Astrocyte (in vitro differentiated cells and primary cell): ENCODE results near the gene GZMM. TPM values are rescaled to one million over a fixed set of nuclear protein-coding genes. Genes with fewer than 3 reads are reported as not detected.

Experiments used
- DNase-seq: peaks from one replicate; pipeline ENCODE4 v3.0.0-alpha.2; 2010; ENCODE audit warnings: low read depth
- FAIRE-seq: peaks from 2 replicates; lab custom pipeline; 2011; peaks lifted over from hg19 to GRCh38; lab: Jason Lieb, UNC
- H2AFZ ChIP-seq: 2 replicates; pipeline ENCODE4 v1.6.0; 2012; ENCODE audit warnings: low read depth, low read length, inconsistent platforms
- H3K27ac ChIP-seq: 2 replicates; pipeline ENCODE4 v1.5.1; 2011; ENCODE audit warnings: low read depth, low read length, inconsistent platforms
- H3K27me3 ChIP-seq: 2 replicates; pipeline ENCODE4 v1.6.0; 2011; ENCODE audit warnings: low read length, inconsistent platforms; ENCODE audit not compliant: insufficient read depth
- H3K36me3 ChIP-seq: 2 replicates; pipeline ENCODE4 v1.5.1; 2011; ENCODE audit warnings: low read length, inconsistent platforms; ENCODE audit not compliant: insufficient read depth
- H3K4me1 ChIP-seq: 2 replicates; pipeline ENCODE4 v1.5.1; 2011; ENCODE audit warnings: low read length, inconsistent platforms; ENCODE audit not compliant: insufficient read depth
- H3K4me2 ChIP-seq: 2 replicates; pipeline ENCODE4 v1.6.0; 2012; ENCODE audit warnings: low read length, inconsistent platforms
- H3K4me3 ChIP-seq: 2 replicates; pipeline ENCODE4 v1.5.1; 2011; ENCODE audit warnings: low read depth, mild to moderate bottlenecking, low read length, inconsistent platforms; ENCODE audit not compliant: insufficient read depth
- H3K79me2 ChIP-seq: 2 replicates; pipeline ENCODE4 v1.6.0; 2012; ENCODE audit warnings: mild to moderate bottlenecking, low read length, inconsistent platforms; ENCODE audit not compliant: insufficient read depth
- H3K9ac ChIP-seq: 2 replicates; pipeline ENCODE4 v1.6.0; 2012; ENCODE audit warnings: mild to moderate bottlenecking, low read length, inconsistent platforms
- H3K9me3 ChIP-seq: 2 replicates; pipeline ENCODE4 v1.5.1; 2012; ENCODE audit warnings: low read depth, mild to moderate bottlenecking, low read length, inconsistent platforms; ENCODE audit not compliant: insufficient read depth
- H4K20me1 ChIP-seq: 2 replicates; pipeline ENCODE4 v1.6.0; 2012; ENCODE audit warnings: low read length, inconsistent platforms; ENCODE audit not compliant: insufficient read depth
- H3K27ac Mint-ChIP-seq: one replicate; pipeline ENCODE4 v1.8.0; 2021; ENCODE audit warnings: mild to moderate bottlenecking, mixed read lengths; ENCODE audit not compliant: unreplicated experiment
- H3K27me3 Mint-ChIP-seq: one replicate; pipeline ENCODE4 v1.8.0; 2021; ENCODE audit warnings: low read depth, mixed read lengths; ENCODE audit not compliant: unreplicated experiment
- H3K36me3 Mint-ChIP-seq: one replicate; pipeline ENCODE4 v1.8.0; 2021; ENCODE audit warnings: low read depth, mixed read lengths; ENCODE audit not compliant: unreplicated experiment
- H3K4me1 Mint-ChIP-seq: one replicate; pipeline ENCODE4 v1.8.0; 2021; ENCODE audit warnings: low read depth, mixed read lengths; ENCODE audit not compliant: unreplicated experiment
- H3K4me3 Mint-ChIP-seq: one replicate; pipeline ENCODE4 v1.8.0; 2021; ENCODE audit warnings: mild to moderate bottlenecking, moderate library complexity, mixed read lengths; ENCODE audit not compliant: unreplicated experiment
- H3K9me3 Mint-ChIP-seq: one replicate; pipeline ENCODE4 v1.8.0; 2021; ENCODE audit warnings: mild to moderate bottlenecking, mixed read lengths; ENCODE audit not compliant: unreplicated experiment
- CTCF ChIP-seq: IDR thresholded peaks from 2 replicates; pipeline ENCODE4 v1.5.1; 2011; ENCODE audit warnings: low read depth, mild to moderate bottlenecking, inconsistent platforms, low read length, moderate library complexity; ENCODE audit not compliant: insufficient read depth
- EZH2 ChIP-seq: IDR thresholded peaks from 2 replicates; pipeline ENCODE4 v1.6.1; 2012; ENCODE audit warnings: mild to moderate bottlenecking, low read length, inconsistent platforms; ENCODE audit not compliant: insufficient read depth
- total RNA-seq: library from RNA; stranded (reverse); gene quantifications from 2 replicates; pipeline ENCODE4 v1.2.1, GENCODE V29; 2021

GZMM gene
- total RNA-seq, 1 donor from 2014 or later = 0.70 TPM

DNA sequence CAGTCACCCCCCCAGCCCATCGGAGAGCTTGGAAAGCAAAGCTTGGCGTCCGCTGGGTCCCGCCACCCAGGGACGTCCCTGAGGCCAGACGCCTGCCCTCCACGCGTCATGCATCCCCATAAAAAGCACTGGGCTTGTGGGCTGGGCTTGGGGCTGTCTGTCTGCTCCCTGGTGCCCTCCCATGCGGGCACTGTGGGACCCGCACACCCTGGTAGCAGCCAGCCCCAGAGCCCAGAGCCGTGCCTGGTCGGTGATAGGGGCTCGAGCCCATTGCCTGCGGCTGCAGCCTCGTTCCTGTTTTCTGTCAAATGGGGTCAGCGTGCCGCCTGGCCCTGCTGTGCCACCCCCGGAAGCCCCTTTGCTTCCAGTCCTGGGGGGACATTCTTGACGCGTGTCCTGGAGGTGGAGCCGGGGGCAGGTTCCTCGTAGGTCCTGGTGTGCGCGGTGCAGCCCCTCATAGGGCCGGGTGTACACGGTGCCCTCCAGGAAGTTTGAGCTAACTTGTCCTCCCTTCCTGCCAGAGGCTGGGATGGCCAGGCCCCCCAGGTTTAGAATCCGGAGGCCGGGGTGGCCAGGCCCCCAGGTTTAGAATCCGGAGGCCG lies 4.3 kb upstream of the GZMM start:
- no peak for DNase-seq
- no peak overlapping the region for H3K27ac ChIP-seq
- Mint-ChIP-seq H3K27me3 (no peaks in the 10 kb centered on the region), H3K4me3 (no peak overlapping the region), H3K27ac (no peak overlapping the region), H3K9me3 (no peaks in the 10 kb centered on the region), H3K36me3 (peaks cover 2% of the 10 kb centered on the region), H3K4me1 (no peaks in the 10 kb centered on the region)
- peaks cover 10% of the 10 kb centered on the region for H3K4me1 ChIP-seq
- no peak overlapping the region for H3K4me2 ChIP-seq
- H3K4me3 ChIP-seq = no peak overlapping the region
- H3K27me3 ChIP-seq = no peaks in the 10 kb centered on the region
- no peaks in the 10 kb centered on the region for H3K36me3 ChIP-seq
- H3K9ac ChIP-seq = no peak overlapping the region
- TF ChIP-seq CTCF (no peak), EZH2 (no peak)
- no peak overlapping the region for H2AFZ ChIP-seq
- peaks cover 50% of the 10 kb centered on the region for H4K20me1 ChIP-seq
- H3K79me2 ChIP-seq = peaks cover 37% of the 10 kb centered on the region
- FAIRE-seq = no peak
- no peaks in the 10 kb centered on the region for H3K9me3 ChIP-seq

DNA sequence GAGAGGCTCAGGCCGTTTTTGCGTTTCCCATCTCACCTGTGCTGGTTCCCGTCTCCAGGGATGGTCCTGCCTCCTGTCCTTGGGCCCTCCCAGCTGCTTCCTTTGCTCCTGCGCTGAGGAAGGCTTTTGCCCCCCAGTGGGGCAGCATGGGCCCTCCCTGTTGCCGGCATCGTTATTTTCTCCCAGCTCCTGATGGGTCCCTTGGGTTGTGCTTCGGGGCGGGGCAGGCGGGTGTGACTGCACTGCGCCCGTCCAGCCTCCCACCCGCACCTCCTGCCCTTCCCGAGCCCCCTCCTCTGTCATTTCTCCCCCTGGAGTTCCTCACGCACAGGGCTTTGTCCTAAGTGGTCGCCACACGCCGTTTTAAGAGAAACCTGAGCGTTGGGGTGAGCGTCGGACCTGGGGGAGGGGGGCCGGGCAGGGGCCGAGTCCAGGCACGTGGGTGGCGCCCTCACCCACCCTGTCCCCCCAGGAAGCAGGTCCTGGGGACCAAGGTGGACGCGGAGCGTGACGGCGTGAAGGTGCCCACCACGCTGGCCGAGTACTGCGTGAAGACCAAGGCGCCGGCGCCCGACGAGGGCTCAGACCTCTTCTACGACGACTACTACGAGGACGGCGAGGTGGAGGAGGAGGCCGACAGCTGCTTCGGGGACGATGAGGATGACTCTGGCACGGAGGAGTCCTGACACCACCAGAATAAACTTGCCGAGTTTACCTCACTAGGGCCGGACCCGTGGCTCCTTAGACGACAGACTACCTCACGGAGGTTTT lies 2.8 kb upstream of the GZMM start:
- Mint-ChIP-seq H3K27ac (no peak overlapping the region), H3K27me3 (no peaks in the 10 kb centered on the region), H3K4me3 (no peak overlapping the region), H3K4me1 (no peaks in the 10 kb centered on the region), H3K9me3 (no peaks in the 10 kb centered on the region), H3K36me3 (peaks cover 2% of the 10 kb centered on the region)
- Histone ChIP-seq H3K9me3 (no peaks in the 10 kb centered on the region), H3K79me2 (peaks cover 23% of the 10 kb centered on the region), H3K27me3 (no peaks in the 10 kb centered on the region), H3K4me2 (no peak overlapping the region), H4K20me1 (peaks cover 38% of the 10 kb centered on the region), H3K36me3 (no peaks in the 10 kb centered on the region), H3K27ac (no peak overlapping the region), H3K4me1 (no peaks in the 10 kb centered on the region), H2AFZ (no peak overlapping the region), H3K4me3 (no peak overlapping the region), H3K9ac (no peak overlapping the region)
- DNase-seq (no peak), FAIRE-seq (no peak)
- TF ChIP-seq EZH2 (no peak), CTCF (no peak)

GRCh38 chr19:541699-542098 lies 2.2 kb upstream of the GZMM start:
- FAIRE-seq = no peak
- H3K4me1 Mint-ChIP-seq = no peaks in the 10 kb centered on the region

More at GRCh38 chr19:541699-542098, 2.2 kb upstream of the GZMM start:
- H3K4me1 ChIP-seq = no peaks in the 10 kb centered on the region
- H3K4me3 Mint-ChIP-seq = no peak overlapping the region
- H3K4me2 ChIP-seq = no peak overlapping the region
- peaks cover 16% of the 10 kb centered on the region for H3K79me2 ChIP-seq
- H4K20me1 ChIP-seq = peaks cover 32% of the 10 kb centered on the region
- H3K9me3 ChIP-seq = no peaks in the 10 kb centered on the region
- no peaks in the 10 kb centered on the region for H3K9me3 Mint-ChIP-seq
- H3K9ac ChIP-seq = no peak overlapping the region
- DNase-seq = no peak
- H2AFZ ChIP-seq = no peak overlapping the region
- H3K27ac Mint-ChIP-seq = peak overlapping the region; percentile 41
- no peaks in the 10 kb centered on the region for H3K27me3 ChIP-seq
- peaks cover 2% of the 10 kb centered on the region for H3K36me3 Mint-ChIP-seq
- no peaks in the 10 kb centered on the region for H3K27me3 Mint-ChIP-seq
- no peak overlapping the region for H3K27ac ChIP-seq
- no peak for TF ChIP-seq EZH2
- TF ChIP-seq CTCF = no peak
- no peaks in the 10 kb centered on the region for H3K36me3 ChIP-seq
- H3K4me3 ChIP-seq = no peak overlapping the region
